ENCODE measurements around the gene FHL1.

GRCh38 chrX:136097871-136098805, 49.2 kb upstream of the FHL1 start:
- TF ChIP-seq CTCF (IDR thresholded peaks at IDR 0.05; ENCODE audit: low read depth, low read length) (no peak), EZH2phosphoT487 (IDR thresholded peaks at IDR 0.05; ENCODE audit: low read depth) (no peak)
